Right cardiac atrium (tissue), 5 donors: ENCODE results near the gene RPTOR. TPM values are rescaled to one million over a fixed set of nuclear protein-coding genes. Genes with fewer than 3 reads are reported as not detected.

Source experiments
- ATAC-seq, 2 donors: fragments of 200-7000 bp; cut with Tn5 transposase; one replicate each; pipeline versions ENCODE4 v1.8.0 to v1.9.1; 2020; ENCODE audit warnings: moderate library complexity in 2 of 2, mild to moderate bottlenecking in 1 of 2
- DNase-seq, 3 donors: peaks; one replicate each; pipeline ENCODE4 v3.0.0-alpha.2; 2020
- H3K27ac ChIP-seq: one replicate; pipeline ENCODE4 v1.5.1; 2013; ENCODE audit warnings: mild to moderate bottlenecking, low read length, control low read depth, moderate library complexity
- H3K27me3 ChIP-seq: one replicate; pipeline ENCODE4 v1.6.1; 2013; ENCODE audit not compliant: control insufficient read depth, insufficient read depth
- H3K4me1 ChIP-seq: one replicate; pipeline ENCODE4 v1.6.1; 2013; ENCODE audit warnings: low read length; ENCODE audit not compliant: control insufficient read depth, insufficient read depth
- H3K4me3 ChIP-seq: one replicate; pipeline ENCODE4 v1.5.1; 2013; ENCODE audit warnings: low read length, control low read depth
- H3K9me3 ChIP-seq: one replicate; pipeline ENCODE4 v1.6.1; 2013; ENCODE audit warnings: low read length; ENCODE audit not compliant: control insufficient read depth
- WGBS: extraction: QIAGEN DNeasy Blood & Tissue Kit; methylation state at CpG from one replicate; pipeline ENCODE4 v1.1.7; 2013; 5-methylcytosine and 5-hydroxymethylcytosine counted together
- intact Hi-C, 4 donors: fragments of 100-400 bp; cut with DNase I; formaldehyde crosslinking; loops; one replicate each; pipeline versions ENCODE4 v1.11.0 to v1.14.0; 2022 to 2023
- polyA plus RNA-seq: library from polyadenylated mRNA; stranded (reverse); fragments of 200-250 nt; gene quantifications from one replicate; pipeline ENCODE4 v1.2.3, GENCODE V29; 2013
- total RNA-seq, 4 donors: library from RNA; stranded (reverse); fragmentation: NEBNext Ultra II Directional; extraction: Animal tissue kit (Norgen Biotek cat#: 25700); gene quantifications; one replicate each; pipeline ENCODE4 v1.2.1, GENCODE V29; 2021
- donor health status: healthy with polysubstance abuse.
- donor health status: DM: no; HTN: yes; CAD: no.
- donor health status: DM: no; HTN: no; CAD: no.
- donor health status: DM: no; HTN: yes; CAD: no; lungs with severe emphysema.
- donor health status: DM: yes; HTN: yes; CAD: no.

RPTOR gene
- total and polyA plus RNA-seq, 5 donors: 15.2 to 27.0 (median 25.3) TPM

- H3K4me3 ChIP-seq: no peak overlapping the region
- ATAC-seq (no peak), DNase-seq (peak in 1 of 3 donors; percentile 32)
- intact Hi-C loops: no loop called here
- 97% methylated on average over 22 of the region's 22 CpGs for WGBS
- no peaks in the 10 kb centered on the region for H3K4me1 ChIP-seq
- H3K27ac ChIP-seq: no peak overlapping the region
- no peaks in the 10 kb centered on the region for H3K9me3 ChIP-seq
- H3K27me3 ChIP-seq: no peaks in the 10 kb centered on the region
Observed at GRCh38 chr17:80905586-80906230, 361.1 kb downstream of the RPTOR start.

DNA sequence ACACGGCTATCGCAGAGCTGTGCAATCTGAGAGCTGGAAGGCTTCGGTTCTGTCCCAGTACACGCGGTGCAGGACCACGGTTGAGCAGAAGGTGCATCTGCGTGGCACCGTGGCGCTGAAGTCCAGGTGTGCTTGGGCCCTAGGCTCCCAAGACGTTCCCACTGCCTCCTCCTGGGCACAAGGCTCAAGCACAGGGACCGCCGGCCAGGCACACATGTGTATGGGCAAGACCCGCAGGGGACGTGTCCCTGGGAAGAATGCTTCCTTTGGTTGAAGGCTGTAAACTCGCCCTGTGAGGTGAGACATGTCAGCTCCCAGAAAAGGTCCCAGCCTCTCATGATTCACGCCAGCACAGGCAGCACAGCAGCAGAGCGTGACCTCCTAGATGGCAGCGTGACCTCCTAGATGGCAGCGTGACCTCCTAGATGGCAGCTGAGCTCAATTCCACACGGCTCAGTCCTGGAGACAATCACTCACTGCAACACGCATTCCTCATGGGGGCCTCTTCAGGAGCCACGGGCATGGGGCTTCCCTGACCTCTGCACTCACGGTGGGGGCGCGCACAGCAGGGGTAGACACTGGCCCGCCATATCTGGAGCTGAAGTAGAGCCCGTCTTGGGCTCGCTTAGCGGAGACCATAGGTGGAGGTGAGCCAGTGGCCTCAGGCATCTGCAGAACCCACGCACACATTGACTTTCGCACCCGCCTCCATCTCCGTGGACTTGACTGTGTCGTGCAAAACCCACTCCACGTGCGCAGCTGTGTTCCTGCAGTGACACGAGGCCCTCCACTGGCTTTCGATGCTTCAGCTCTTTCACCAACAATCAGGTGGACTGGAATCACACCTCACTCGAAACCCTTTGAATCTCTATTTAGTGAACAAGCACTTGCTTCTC is 362.0 kb downstream of the RPTOR start:
- ATAC-seq: peak in 1 of 2 donors; percentile 7
- no peak overlapping the region for H3K4me3 ChIP-seq
- intact Hi-C loops: no loop called here
- peak in 1 of 3 donors; percentile 24 for DNase-seq
- H3K27ac ChIP-seq: no peak overlapping the region
- no peaks in the 10 kb centered on the region for H3K27me3 ChIP-seq
- no peaks in the 10 kb centered on the region for H3K4me1 ChIP-seq
- 96% methylated on average over 39 of the region's 39 CpGs for WGBS
- H3K9me3 ChIP-seq: no peaks in the 10 kb centered on the region

DNA sequence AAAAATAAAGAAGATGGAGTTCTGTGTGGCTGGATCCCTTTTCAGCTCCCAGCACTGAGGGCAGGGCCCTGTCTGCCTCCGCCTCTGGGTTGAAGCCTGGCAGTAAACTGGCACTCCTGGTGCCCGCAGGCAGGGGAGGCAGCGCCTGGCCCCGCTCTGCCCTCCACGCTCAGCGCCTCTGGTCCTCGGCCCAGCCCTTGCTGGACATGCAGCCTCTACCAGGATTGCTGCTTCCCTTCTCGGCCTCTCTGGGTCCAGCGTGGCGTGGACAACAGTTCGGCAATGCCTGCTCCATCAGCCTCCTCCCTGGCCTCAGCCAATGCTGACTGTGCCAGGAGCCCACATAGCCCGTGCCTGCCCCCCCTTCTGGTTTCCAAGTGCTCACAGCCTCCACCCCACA is 362.6 kb downstream of the RPTOR start:
- 97% methylated on average over 12 of the region's 12 CpGs for WGBS
- no peaks in the 10 kb centered on the region for H3K4me1 ChIP-seq
- ATAC-seq: no peak
- H3K9me3 ChIP-seq: no peaks in the 10 kb centered on the region
- H3K27me3 ChIP-seq: no peaks in the 10 kb centered on the region
- no peak overlapping the region for H3K27ac ChIP-seq
- intact Hi-C loops: no loop called here
- DNase-seq: peak in 1 of 3 donors; percentile 21
- H3K4me3 ChIP-seq: no peak overlapping the region

DNA sequence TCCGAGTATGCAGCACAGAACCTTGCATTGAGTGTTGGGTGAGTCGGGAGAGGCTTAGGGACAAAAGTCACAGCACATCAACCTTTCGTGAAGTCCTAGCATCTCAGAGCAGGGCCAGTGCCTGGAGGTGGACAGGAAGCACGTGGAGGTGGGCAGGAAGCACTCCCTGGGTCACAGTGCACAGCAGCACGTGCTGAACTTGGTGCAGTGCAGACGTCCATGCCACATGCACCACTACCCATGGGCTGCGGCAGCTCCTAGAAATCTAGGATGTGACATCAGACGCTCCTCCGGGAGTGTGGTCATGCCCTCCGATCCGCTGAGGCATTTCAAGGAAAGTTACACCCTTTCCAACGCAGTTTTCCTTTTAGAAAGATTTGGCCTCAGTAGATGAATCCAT is 363.6 kb downstream of the RPTOR start:
- H3K4me1 ChIP-seq: no peaks in the 10 kb centered on the region
- no peak overlapping the region for H3K4me3 ChIP-seq
- intact Hi-C loops: no loop called here
- ATAC-seq (no peak), DNase-seq (no peak)
- H3K27ac ChIP-seq: no peak overlapping the region
- no peaks in the 10 kb centered on the region for H3K9me3 ChIP-seq
- H3K27me3 ChIP-seq: no peaks in the 10 kb centered on the region
- WGBS: 93% methylated on average over 12 of the region's 12 CpGs

- Histone ChIP-seq H3K4me3 (no peak overlapping the region), H3K27ac (no peak overlapping the region), H3K27me3 (no peaks in the 10 kb centered on the region), H3K4me1 (no peaks in the 10 kb centered on the region), H3K9me3 (no peaks in the 10 kb centered on the region)
- DNase-seq: no peak
- WGBS: 96% methylated on average over 13 of the region's 13 CpGs
- no peak for ATAC-seq
- intact Hi-C loops: no loop called here
Observed at GRCh38 chr17:80908776-80909175, 364.1 kb downstream of the RPTOR start.

GRCh38 chr17:80909635-80910034 is 365.0 kb downstream of the RPTOR start:
- ATAC-seq (no peak), DNase-seq (no peak)
- Histone ChIP-seq H3K9me3 (no peaks in the 10 kb centered on the region), H3K4me3 (no peak overlapping the region), H3K27ac (no peak overlapping the region), H3K4me1 (no peaks in the 10 kb centered on the region), H3K27me3 (no peaks in the 10 kb centered on the region)
- intact Hi-C loops: no loop called here
- WGBS: 94% methylated on average over 2 of the region's 2 CpGs

DNA sequence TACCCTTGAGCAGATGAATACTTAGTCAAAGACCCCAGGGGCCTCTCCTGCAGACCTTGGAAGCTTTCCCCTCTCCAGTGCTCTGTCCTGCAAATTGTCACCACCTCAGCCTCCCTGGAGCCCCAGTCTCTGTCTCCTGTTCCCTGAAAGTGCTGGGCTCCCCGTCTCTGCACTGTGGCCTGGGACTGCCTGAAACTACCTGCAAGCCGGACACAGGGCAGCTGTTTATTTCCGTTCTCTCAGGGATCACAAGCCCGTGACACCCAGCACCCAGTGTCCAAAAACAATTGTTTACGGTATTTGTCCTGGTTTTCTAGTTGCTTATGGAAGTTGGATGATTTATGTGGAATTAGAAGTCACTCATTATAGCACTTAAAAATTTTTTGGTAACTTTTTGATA is 365.4 kb downstream of the RPTOR start:
- Histone ChIP-seq H3K4me3 (no peak overlapping the region), H3K4me1 (no peaks in the 10 kb centered on the region), H3K27me3 (no peaks in the 10 kb centered on the region), H3K9me3 (no peaks in the 10 kb centered on the region), H3K27ac (no peak overlapping the region)
- 98% methylated on average over 5 of the region's 5 CpGs for WGBS
- intact Hi-C loops: no loop called here
- peak in 1 of 3 donors; percentile 13 for DNase-seq
- no peak for ATAC-seq

DNA sequence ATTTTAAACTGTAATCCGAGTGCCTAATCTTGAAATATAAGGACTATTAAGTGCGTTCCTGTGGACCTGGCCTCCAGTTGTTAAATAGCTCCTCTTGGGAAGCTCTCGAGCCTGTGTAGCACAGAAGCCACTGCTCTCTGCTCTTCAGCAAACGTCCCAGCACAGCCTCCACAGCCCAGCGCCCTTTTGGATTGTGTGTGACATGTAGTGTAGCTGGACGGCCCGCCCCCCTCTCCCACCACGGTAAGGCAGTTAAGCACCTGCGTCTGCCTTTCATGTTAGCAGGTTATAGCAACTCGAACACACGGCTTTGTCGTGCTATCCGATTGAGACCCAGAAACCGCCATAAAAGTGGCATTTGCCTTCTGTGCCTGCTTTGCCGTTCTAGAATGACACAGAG is 367.8 kb downstream of the RPTOR start:
- intact Hi-C loops: no loop called here
- Histone ChIP-seq H3K9me3 (no peaks in the 10 kb centered on the region), H3K27ac (no peak overlapping the region), H3K4me3 (no peak overlapping the region), H3K4me1 (no peaks in the 10 kb centered on the region), H3K27me3 (no peaks in the 10 kb centered on the region)
- 94% methylated on average over 15 of the region's 15 CpGs for WGBS
- no peak for ATAC-seq
- peak in 1 of 3 donors; percentile 18 for DNase-seq

GRCh38 chr17:80913928-80914821 is 369.5 kb downstream of the RPTOR start:
- DNase-seq (no peak), ATAC-seq (no peak)
- Histone ChIP-seq H3K9me3 (no peaks in the 10 kb centered on the region), H3K4me3 (no peak overlapping the region), H3K4me1 (no peaks in the 10 kb centered on the region), H3K27ac (no peak overlapping the region), H3K27me3 (no peaks in the 10 kb centered on the region)
- intact Hi-C loops: no loop called here
- WGBS: 79% methylated on average over 21 of the region's 21 CpGs

DNA sequence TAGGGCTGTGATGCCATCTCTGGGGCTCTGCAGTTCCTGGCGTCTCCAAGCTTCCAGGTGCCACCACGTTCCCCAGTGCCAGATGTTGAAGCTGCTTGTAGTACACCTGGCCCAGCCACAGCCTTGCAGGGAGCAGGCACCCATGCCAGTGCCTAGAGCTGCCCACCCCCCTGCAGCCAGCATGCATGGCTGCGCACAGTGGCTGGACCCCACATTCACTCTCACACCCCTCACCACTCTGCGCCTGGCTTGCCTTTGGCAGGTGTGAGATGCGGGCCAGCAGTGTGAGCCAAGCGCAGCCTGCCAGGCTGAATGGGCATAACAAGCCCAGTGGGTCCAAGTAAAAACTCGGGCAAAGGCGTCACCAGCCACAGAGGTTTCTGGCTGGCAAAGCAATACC is 371.6 kb downstream of the RPTOR start:
- intact Hi-C loops: no loop called here
- no peaks in the 10 kb centered on the region for H3K27me3 ChIP-seq
- no peaks in the 10 kb centered on the region for H3K9me3 ChIP-seq
- H3K27ac ChIP-seq: no peak overlapping the region
- no peak for DNase-seq
- no peak overlapping the region for H3K4me3 ChIP-seq
- no peak for ATAC-seq
- no peaks in the 10 kb centered on the region for H3K4me1 ChIP-seq
- WGBS: 97% methylated on average over 8 of the region's 8 CpGs
